GM10266 (cell line): ENCODE measurements around the gene XPO6.

Source experiments
- DNase-seq: peaks from one replicate; pipeline ENCODE4 v3.0.0; 2012; ENCODE audit errors: extremely low spot score
- CTCF ChIP-seq: IDR thresholded peaks from 2 replicates; pipeline ENCODE4 v1.5.1; 2012; ENCODE audit warnings: mild to moderate bottlenecking, low read depth; ENCODE audit not compliant: control insufficient read depth, insufficient read depth; ENCODE audit errors: missing control alignments

Gene XPO6

GRCh38 chr16:28096983-28097899 lies 114.5 kb downstream of the XPO6 start:
- no peak for DNase-seq
- TF ChIP-seq CTCF = no peak

GRCh38 chr16:28093385-28093725 lies 118.4 kb downstream of the XPO6 start:
- no peak for DNase-seq
- no peak for TF ChIP-seq CTCF

- no peak for DNase-seq
- TF ChIP-seq CTCF = no peak
Measured at GRCh38 chr16:28092721-28093384, 118.9 kb downstream of the XPO6 start.

- no peak for DNase-seq
- no peak for TF ChIP-seq CTCF
Measured at GRCh38 chr16:28091656-28092055, 120.1 kb downstream of the XPO6 start.

GRCh38 chr16:28090646-28091377 lies 121.0 kb downstream of the XPO6 start:
- no peak for DNase-seq

GRCh38 chr16:28089992-28090365 lies 121.8 kb downstream of the XPO6 start:
- TF ChIP-seq CTCF = no peak

More at GRCh38 chr16:28090646-28091377, 121.0 kb downstream of the XPO6 start:
- TF ChIP-seq CTCF = peak; percentile 15

More at GRCh38 chr16:28089992-28090365, 121.8 kb downstream of the XPO6 start:
- DNase-seq = peak; percentile 38
